ENCODE results near the gene SDCBP2.
"Not testable (repeated sequence)": the region's sequence is repeated elsewhere in the genome, so short reads cannot be mapped to it uniquely, and the experiment has no call there.

SDCBP2 gene

GRCh38 chr20:1357921-1358671 lies 29.2 kb upstream of the SDCBP2 start:
- no peak overlapping the region for H3K4me3 ChIP-seq
- TF ChIP-seq CTCF (IDR thresholded peaks at IDR 0.05) = no peak
- H3K27ac ChIP-seq = no peak overlapping the region
- no peak for DNase-seq (ENCODE audit: low spot score)

GRCh38 chr20:1353956-1354355 lies 25.0 kb upstream of the SDCBP2 start:
- H3K27ac ChIP-seq = no peak overlapping the region
- TF ChIP-seq CTCF (IDR thresholded peaks at IDR 0.05) = no peak
- DNase-seq (ENCODE audit: low spot score) = no peak
- H3K4me3 ChIP-seq = no peak overlapping the region

- H3K27ac ChIP-seq = no peak overlapping the region
- no peak for TF ChIP-seq CTCF (IDR thresholded peaks at IDR 0.05)
- no peak overlapping the region for H3K4me3 ChIP-seq
- DNase-seq (ENCODE audit: low spot score) = no peak
Observed at GRCh38 chr20:1346315-1346969, 17.5 kb upstream of the SDCBP2 start.

GRCh38 chr20:1345756-1346093 lies 16.8 kb upstream of the SDCBP2 start:
- Histone ChIP-seq H3K27ac (no peak overlapping the region), H3K4me3 (no peak overlapping the region)
- no peak for DNase-seq (ENCODE audit: low spot score)
- no peak for TF ChIP-seq CTCF (IDR thresholded peaks at IDR 0.05)

- no peak overlapping the region for H3K4me3 ChIP-seq
- no peak for DNase-seq (ENCODE audit: low spot score)
- TF ChIP-seq CTCF (IDR thresholded peaks at IDR 0.05) = no peak
- no peak overlapping the region for H3K27ac ChIP-seq
Observed at GRCh38 chr20:1345030-1345755, 16.3 kb upstream of the SDCBP2 start.

- not testable (repeated sequence) for H3K4me3 ChIP-seq; H3K27ac ChIP-seq; DNase-seq (ENCODE audit: low spot score)
Observed at GRCh38 chr20:1343446-1344124, 14.6 kb upstream of the SDCBP2 start.

- no peak for TF ChIP-seq CTCF (IDR thresholded peaks at IDR 0.05)
- Histone ChIP-seq H3K4me3 (no peak overlapping the region), H3K27ac (no peak overlapping the region)
- no peak for DNase-seq (ENCODE audit: low spot score)
Observed at GRCh38 chr20:1341561-1342265, 12.8 kb upstream of the SDCBP2 start.
